SK-N-SH treated with all-trans-retinoic acid at 6 μM for 48 hours (cell line): ENCODE results near the gene PPT2.

Source experiments
- ATAC-seq: fragments of 200-7000 bp; cut with Tn5 transposase; 3 replicates; pipeline ENCODE4 v1.9.1; 2020; ENCODE audit warnings: mild to moderate bottlenecking, moderate library complexity
- BACH2 ChIP-seq: fragments of 250-450 bp; sonication (Bioruptor Pico); IDR thresholded peaks from 2 replicates; pipeline ENCODE4 v1.9.0; 2021; ENCODE audit warnings: mild to moderate bottlenecking, borderline replicate concordance
- CSDC2 ChIP-seq: fragments of 250-450 bp; sonication (Bioruptor Pico); IDR thresholded peaks from 2 replicates; pipeline ENCODE4 v1.5.0; 2020; ENCODE audit warnings: mild to moderate bottlenecking, moderate library complexity
- ESRRG ChIP-seq: fragments of 250-450 bp; sonication (Bioruptor Pico); IDR thresholded peaks from 2 replicates; pipeline ENCODE4 v1.6.1; 2021; ENCODE audit warnings: mild to moderate bottlenecking
- ISL1 ChIP-seq: fragments of 250-450 bp; sonication (Bioruptor Pico); IDR thresholded peaks from 2 replicates; pipeline ENCODE4 v2.1.2; 2022; ENCODE audit warnings: mild to moderate bottlenecking, moderate library complexity
- OSR1 ChIP-seq: fragments of 250-450 bp; sonication (Bioruptor Pico); IDR thresholded peaks from 2 replicates; pipeline ENCODE4 v1.8.0; 2022; ENCODE audit warnings: moderate library complexity, mild to moderate bottlenecking, inconsistent platforms
- PPARA ChIP-seq: fragments of 250-450 bp; sonication (Bioruptor Pico); IDR thresholded peaks from 2 replicates; pipeline ENCODE4 v1.5.0; 2020; ENCODE audit warnings: mild to moderate bottlenecking, borderline replicate concordance
- SNAI2 ChIP-seq: fragments of 250-450 bp; sonication (Bioruptor Pico); IDR thresholded peaks from 2 replicates; pipeline ENCODE4 v1.5.0; 2020; ENCODE audit warnings: mild to moderate bottlenecking, moderate library complexity
- TCF4 ChIP-seq: fragments of 250-450 bp; sonication (Bioruptor Pico); IDR thresholded peaks from 2 replicates; pipeline ENCODE4 v1.8.0; 2021; ENCODE audit warnings: mild to moderate bottlenecking, moderate library complexity, borderline replicate concordance
- ZC3H10 ChIP-seq: fragments of 250-450 bp; sonication (Bioruptor Pico); IDR thresholded peaks from 2 replicates; pipeline ENCODE4 v1.5.1; 2021; ENCODE audit warnings: mild to moderate bottlenecking, moderate library complexity
- ZFP3 ChIP-seq: fragments of 250-450 bp; sonication (Bioruptor Pico); IDR thresholded peaks from 2 replicates; pipeline ENCODE4 v1.5.0; 2020; ENCODE audit warnings: mild to moderate bottlenecking, moderate library complexity
- ZFP30 ChIP-seq: fragments of 450-650 bp; formaldehyde crosslinking; IDR thresholded peaks from 2 replicates; pipeline ENCODE4 v1.5.0; 2022; ENCODE audit warnings: mild to moderate bottlenecking, moderate library complexity
- TF ChIP-seq, protein P1 (sequence below): fragments of 250-450 bp; sonication (Bioruptor Pico); IDR thresholded peaks from 2 replicates; pipeline ENCODE4 v1.8.0; 2021; ENCODE audit warnings: low read depth, mild to moderate bottlenecking, moderate library complexity, borderline replicate concordance
- TF ChIP-seq, protein P2 (sequence below): fragments of 250-450 bp; sonication (Bioruptor Pico); IDR thresholded peaks from 2 replicates; pipeline ENCODE4 v1.5.0; 2020; ENCODE audit warnings: mild to moderate bottlenecking, moderate library complexity
- TF ChIP-seq, protein P3 (sequence below): fragments of 250-450 bp; sonication (Bioruptor Pico); IDR thresholded peaks from 2 replicates; pipeline ENCODE4 v1.5.1; 2020; ENCODE audit warnings: low read depth, mild to moderate bottlenecking, moderate library complexity
- TF ChIP-seq, protein P4 (sequence below): fragments of 250-450 bp; sonication (Bioruptor Pico); IDR thresholded peaks from 2 replicates; pipeline ENCODE4 v1.8.0; 2020; ENCODE audit warnings: mild to moderate bottlenecking, moderate library complexity, borderline replicate concordance
- TF ChIP-seq, protein P5 (sequence below): fragments of 250-450 bp; sonication (Bioruptor Pico); IDR thresholded peaks from 2 replicates; pipeline ENCODE4 v1.5.1; 2021; ENCODE audit warnings: mild to moderate bottlenecking, moderate library complexity

PPT2 gene

DNA sequence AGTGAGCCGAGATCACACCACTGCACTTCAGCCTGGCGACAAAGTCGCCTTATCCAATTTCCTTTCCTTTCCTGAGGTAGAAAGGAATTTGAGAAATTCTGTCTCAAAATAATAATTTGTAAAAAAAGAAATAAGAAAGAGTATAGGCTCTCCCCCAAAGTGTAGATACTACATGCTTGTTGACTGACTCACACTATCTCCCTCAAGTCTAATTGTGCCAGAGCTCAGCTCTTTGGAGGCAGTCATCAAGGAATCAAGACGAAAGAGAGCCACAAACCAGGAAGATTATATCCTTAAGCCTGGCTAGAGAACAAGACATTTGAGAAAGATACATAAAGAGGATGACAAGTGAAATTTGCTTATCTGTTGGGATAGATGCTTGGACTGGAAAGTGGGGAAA, 20.2 kb upstream of the PPT2 start:
- no peak for TF ChIP-seq ESRRG
- no peak for TF ChIP-seq ZC3H10 (CRISPR knock-in tag)
- TF ChIP-seq, protein P1, sequence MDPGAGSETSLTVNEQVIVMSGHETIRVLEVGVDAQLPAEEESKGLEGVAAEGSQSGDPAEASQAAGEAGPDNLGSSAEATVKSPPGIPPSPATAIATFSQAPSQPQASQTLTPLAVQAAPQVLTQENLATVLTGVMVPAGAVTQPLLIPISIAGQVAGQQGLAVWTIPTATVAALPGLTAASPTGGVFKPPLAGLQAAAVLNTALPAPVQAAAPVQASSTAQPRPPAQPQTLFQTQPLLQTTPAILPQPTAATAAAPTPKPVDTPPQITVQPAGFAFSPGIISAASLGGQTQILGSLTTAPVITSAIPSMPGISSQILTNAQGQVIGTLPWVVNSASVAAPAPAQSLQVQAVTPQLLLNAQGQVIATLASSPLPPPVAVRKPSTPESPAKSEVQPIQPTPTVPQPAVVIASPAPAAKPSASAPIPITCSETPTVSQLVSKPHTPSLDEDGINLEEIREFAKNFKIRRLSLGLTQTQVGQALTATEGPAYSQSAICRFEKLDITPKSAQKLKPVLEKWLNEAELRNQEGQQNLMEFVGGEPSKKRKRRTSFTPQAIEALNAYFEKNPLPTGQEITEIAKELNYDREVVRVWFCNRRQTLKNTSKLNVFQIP (CRISPR knock-in tag) = no peak
- no peak for TF ChIP-seq TCF4
- TF ChIP-seq PPARA (CRISPR knock-in tag) = no peak
- TF ChIP-seq, protein P2, sequence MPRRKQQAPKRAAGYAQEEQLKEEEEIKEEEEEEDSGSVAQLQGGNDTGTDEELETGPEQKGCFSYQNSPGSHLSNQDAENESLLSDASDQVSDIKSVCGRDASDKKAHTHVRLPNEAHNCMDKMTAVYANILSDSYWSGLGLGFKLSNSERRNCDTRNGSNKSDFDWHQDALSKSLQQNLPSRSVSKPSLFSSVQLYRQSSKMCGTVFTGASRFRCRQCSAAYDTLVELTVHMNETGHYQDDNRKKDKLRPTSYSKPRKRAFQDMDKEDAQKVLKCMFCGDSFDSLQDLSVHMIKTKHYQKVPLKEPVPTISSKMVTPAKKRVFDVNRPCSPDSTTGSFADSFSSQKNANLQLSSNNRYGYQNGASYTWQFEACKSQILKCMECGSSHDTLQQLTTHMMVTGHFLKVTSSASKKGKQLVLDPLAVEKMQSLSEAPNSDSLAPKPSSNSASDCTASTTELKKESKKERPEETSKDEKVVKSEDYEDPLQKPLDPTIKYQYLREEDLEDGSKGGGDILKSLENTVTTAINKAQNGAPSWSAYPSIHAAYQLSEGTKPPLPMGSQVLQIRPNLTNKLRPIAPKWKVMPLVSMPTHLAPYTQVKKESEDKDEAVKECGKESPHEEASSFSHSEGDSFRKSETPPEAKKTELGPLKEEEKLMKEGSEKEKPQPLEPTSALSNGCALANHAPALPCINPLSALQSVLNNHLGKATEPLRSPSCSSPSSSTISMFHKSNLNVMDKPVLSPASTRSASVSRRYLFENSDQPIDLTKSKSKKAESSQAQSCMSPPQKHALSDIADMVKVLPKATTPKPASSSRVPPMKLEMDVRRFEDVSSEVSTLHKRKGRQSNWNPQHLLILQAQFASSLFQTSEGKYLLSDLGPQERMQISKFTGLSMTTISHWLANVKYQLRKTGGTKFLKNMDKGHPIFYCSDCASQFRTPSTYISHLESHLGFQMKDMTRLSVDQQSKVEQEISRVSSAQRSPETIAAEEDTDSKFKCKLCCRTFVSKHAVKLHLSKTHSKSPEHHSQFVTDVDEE (CRISPR knock-in tag) = no peak
- TF ChIP-seq, protein P3, sequence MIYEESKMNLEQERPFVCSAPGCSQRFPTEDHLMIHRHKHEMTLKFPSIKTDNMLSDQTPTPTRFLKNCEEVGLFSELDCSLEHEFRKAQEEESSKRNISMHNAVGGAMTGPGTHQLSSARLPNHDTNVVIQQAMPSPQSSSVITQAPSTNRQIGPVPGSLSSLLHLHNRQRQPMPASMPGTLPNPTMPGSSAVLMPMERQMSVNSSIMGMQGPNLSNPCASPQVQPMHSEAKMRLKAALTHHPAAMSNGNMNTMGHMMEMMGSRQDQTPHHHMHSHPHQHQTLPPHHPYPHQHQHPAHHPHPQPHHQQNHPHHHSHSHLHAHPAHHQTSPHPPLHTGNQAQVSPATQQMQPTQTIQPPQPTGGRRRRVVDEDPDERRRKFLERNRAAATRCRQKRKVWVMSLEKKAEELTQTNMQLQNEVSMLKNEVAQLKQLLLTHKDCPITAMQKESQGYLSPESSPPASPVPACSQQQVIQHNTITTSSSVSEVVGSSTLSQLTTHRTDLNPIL (CRISPR knock-in tag) = no peak
- TF ChIP-seq, protein P4, sequence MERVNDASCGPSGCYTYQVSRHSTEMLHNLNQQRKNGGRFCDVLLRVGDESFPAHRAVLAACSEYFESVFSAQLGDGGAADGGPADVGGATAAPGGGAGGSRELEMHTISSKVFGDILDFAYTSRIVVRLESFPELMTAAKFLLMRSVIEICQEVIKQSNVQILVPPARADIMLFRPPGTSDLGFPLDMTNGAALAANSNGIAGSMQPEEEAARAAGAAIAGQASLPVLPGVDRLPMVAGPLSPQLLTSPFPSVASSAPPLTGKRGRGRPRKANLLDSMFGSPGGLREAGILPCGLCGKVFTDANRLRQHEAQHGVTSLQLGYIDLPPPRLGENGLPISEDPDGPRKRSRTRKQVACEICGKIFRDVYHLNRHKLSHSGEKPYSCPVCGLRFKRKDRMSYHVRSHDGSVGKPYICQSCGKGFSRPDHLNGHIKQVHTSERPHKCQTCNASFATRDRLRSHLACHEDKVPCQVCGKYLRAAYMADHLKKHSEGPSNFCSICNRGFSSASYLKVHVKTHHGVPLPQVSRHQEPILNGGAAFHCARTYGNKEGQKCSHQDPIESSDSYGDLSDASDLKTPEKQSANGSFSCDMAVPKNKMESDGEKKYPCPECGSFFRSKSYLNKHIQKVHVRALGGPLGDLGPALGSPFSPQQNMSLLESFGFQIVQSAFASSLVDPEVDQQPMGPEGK (CRISPR knock-in tag) = no peak
- no peak for TF ChIP-seq BACH2 (CRISPR knock-in tag)
- no peak for TF ChIP-seq OSR1 (CRISPR knock-in tag)
- no peak for TF ChIP-seq ISL1
- no peak for TF ChIP-seq ZFP3 (CRISPR knock-in tag)
- ATAC-seq = no peak

DNA sequence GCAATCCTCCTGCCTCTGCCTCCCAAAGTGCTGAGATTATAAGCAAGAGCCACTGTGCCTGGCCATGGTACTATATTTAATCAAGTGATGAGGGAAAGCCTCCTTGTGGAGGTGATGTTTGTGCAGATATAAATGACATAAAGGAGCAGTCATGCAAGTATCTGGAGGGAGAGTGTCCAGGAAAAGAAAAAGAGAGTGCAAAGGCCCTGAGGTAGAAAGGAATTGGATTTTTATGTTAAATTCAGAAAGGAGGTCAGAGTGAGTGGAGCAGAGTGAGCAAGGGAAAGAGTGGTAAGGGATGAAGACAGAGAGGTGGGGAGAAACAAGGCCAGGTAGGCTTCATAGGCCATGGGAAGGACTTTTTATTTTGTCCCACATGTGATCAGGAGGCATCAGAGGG, 16.5 kb upstream of the PPT2 start:
- ATAC-seq = no peak
- TF ChIP-seq CSDC2 (CRISPR knock-in tag) (no peak), ZFP30 (CRISPR knock-in tag) (no peak), TCF4 (no peak), SNAI2 (CRISPR knock-in tag) (no peak), PPARA (CRISPR knock-in tag) (no peak), ESRRG (no peak)
- TF ChIP-seq, protein P4 (CRISPR knock-in tag) = no peak
- TF ChIP-seq, protein P2 (CRISPR knock-in tag) = no peak
- TF ChIP-seq, protein P1 (CRISPR knock-in tag) = no peak
- TF ChIP-seq, protein P5, sequence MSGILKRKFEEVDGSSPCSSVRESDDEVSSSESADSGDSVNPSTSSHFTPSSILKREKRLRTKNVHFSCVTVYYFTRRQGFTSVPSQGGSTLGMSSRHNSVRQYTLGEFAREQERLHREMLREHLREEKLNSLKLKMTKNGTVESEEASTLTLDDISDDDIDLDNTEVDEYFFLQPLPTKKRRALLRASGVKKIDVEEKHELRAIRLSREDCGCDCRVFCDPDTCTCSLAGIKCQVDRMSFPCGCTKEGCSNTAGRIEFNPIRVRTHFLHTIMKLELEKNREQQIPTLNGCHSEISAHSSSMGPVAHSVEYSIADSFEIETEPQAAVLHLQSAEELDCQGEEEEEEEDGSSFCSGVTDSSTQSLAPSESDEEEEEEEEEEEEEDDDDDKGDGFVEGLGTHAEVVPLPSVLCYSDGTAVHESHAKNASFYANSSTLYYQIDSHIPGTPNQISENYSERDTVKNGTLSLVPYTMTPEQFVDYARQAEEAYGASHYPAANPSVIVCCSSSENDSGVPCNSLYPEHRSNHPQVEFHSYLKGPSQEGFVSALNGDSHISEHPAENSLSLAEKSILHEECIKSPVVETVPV (CRISPR knock-in tag) = no peak
